Endothelial cell of umbilical vein (primary cell): ENCODE results near the gene CLEC20A. TPM values are rescaled to one million over a fixed set of nuclear protein-coding genes. Genes with fewer than 3 reads are reported as not detected.

Experiments used
- BruUV-seq: library from RNA; stranded (reverse); fragments of 400-500 nt; replicated peaks from 2 replicates; lab custom pipeline; 2021; lab: Mats Ljungman, UMichigan
- CTCF ChIA-PET: fragments of 300-600, 350-600 bp; sonication (Branson Sonifier 250); formaldehyde crosslinking; loops from one replicate; lab custom pipeline; 2021; ENCODE audit warnings: antibody characterized with exemption, inconsistent platforms; lab: Charles Lee
- POLR2A ChIA-PET: fragments of 300-600, 350-600 bp; sonication (Branson Sonifier 250); formaldehyde crosslinking; loops from one replicate; lab custom pipeline; 2021; ENCODE audit warnings: antibody characterized with exemption, inconsistent platforms; lab: Charles Lee
- DNase-seq: peaks from one replicate; pipeline ENCODE4 v3.0.0-alpha.2; 2011; ENCODE audit warnings: low read depth, low spot score
- FAIRE-seq: peaks from 2 replicates; lab custom pipeline; 2011; peaks lifted over from hg19 to GRCh38; lab: Jason Lieb, UNC
- H2AFZ ChIP-seq: 2 replicates; pipeline ENCODE4 v1.6.0; 2012; ENCODE audit warnings: low read depth, low read length, control low read depth, inconsistent platforms
- H3K27ac ChIP-seq: 2 replicates; pipeline ENCODE4 v1.5.1; 2011; ENCODE audit warnings: low read depth, mild to moderate bottlenecking, control low read depth, low read length, moderate library complexity; ENCODE audit not compliant: insufficient read depth
- H3K27me3 ChIP-seq, 2 experiments: 2 replicates each; pipeline versions ENCODE4 v1.6.0 to v1.6.1; 2011; ENCODE audit warnings: low read length in 2 of 2, mixed read lengths in 1 of 2; ENCODE audit not compliant: control insufficient read depth in 2 of 2, insufficient read depth in 2 of 2
- H3K36me3 ChIP-seq, 2 experiments: 2 replicates in 1 of 2; 3 replicates in 1 of 2; pipeline ENCODE4 v1.5.1; 2011; ENCODE audit warnings: low read length in 2 of 2, mild to moderate bottlenecking in 1 of 2, moderate library complexity in 1 of 2; ENCODE audit not compliant: control insufficient read depth in 2 of 2, insufficient read depth in 2 of 2; ENCODE audit errors: extremely low read depth in 1 of 2
- H3K4me1 ChIP-seq: 3 replicates; pipeline ENCODE4 v1.5.1; 2011; ENCODE audit warnings: mild to moderate bottlenecking, low read length; ENCODE audit not compliant: control insufficient read depth, insufficient read depth; ENCODE audit errors: extremely low read depth
- H3K4me2 ChIP-seq: 2 replicates; pipeline ENCODE4 v1.6.1; 2011; ENCODE audit warnings: low read length, control low read depth, mixed read lengths; ENCODE audit not compliant: insufficient read depth
- H3K4me3 ChIP-seq, 3 experiments: fragments of 200-600 bp in 1 of 3; sonication (generic), shearing (Covaris generic) in 1 of 3; replicated peaks in 1 of 3; 2 replicates each; pipeline ENCODE4 v1.5.1; 2011 to 2016; ENCODE audit warnings: control low read depth in 3 of 3, low read length in 3 of 3, mild to moderate bottlenecking in 2 of 3, inconsistent platforms in 1 of 3, low read depth in 1 of 3, moderate library complexity in 1 of 3; ENCODE audit not compliant: insufficient read depth in 1 of 3
- H3K79me2 ChIP-seq: 2 replicates; pipeline ENCODE4 v1.6.0; 2012; ENCODE audit warnings: low read length, inconsistent platforms; ENCODE audit not compliant: control insufficient read depth, insufficient read depth
- H3K9ac ChIP-seq: replicated peaks from 2 replicates; pipeline ENCODE3; 2011; ENCODE audit warnings: low read length, control low read depth; ENCODE audit not compliant: insufficient read depth; ENCODE audit errors: extremely low read depth
- H3K9me1 ChIP-seq: replicated peaks from 3 replicates; pipeline ENCODE4 v1.6.0; 2011; ENCODE audit warnings: mild to moderate bottlenecking, low read length; ENCODE audit not compliant: control insufficient read depth, insufficient read depth; ENCODE audit errors: extremely low read depth
- H3K9me3 ChIP-seq: replicated peaks from 2 replicates; pipeline ENCODE4 v1.5.1; 2012; ENCODE audit warnings: low read length, inconsistent platforms; ENCODE audit not compliant: control insufficient read depth, insufficient read depth
- H4K20me1 ChIP-seq: replicated peaks from 2 replicates; pipeline ENCODE3; 2011; ENCODE audit warnings: mild to moderate bottlenecking, low read length; ENCODE audit not compliant: control insufficient read depth, insufficient read depth; ENCODE audit errors: extremely low read depth
- CTCF ChIP-seq, 2 donors: IDR thresholded peaks; 1 replicate in 1 of 2; 2 replicates in 1 of 2; pipeline ENCODE4 v1.5.1; 2011; ENCODE audit warnings: low read length in 2 of 2, mild to moderate bottlenecking in 2 of 2, moderate library complexity in 2 of 2, control low read depth in 1 of 2, inconsistent platforms in 1 of 2, low read depth in 1 of 2; ENCODE audit not compliant: insufficient read depth in 1 of 2; ENCODE audit errors: extremely low read depth in 1 of 2
- EZH2 ChIP-seq: IDR thresholded peaks from 2 replicates; pipeline ENCODE4 v1.6.1; 2012; ENCODE audit warnings: borderline replicate concordance, low read depth, mild to moderate bottlenecking, moderate library complexity, low read length, inconsistent platforms; ENCODE audit not compliant: severe bottlenecking
- FOS ChIP-seq: IDR thresholded peaks from 2 replicates; pipeline ENCODE4 v1.6.1; 2011; ENCODE audit warnings: mild to moderate bottlenecking, low read length, moderate library complexity, borderline replicate concordance; ENCODE audit not compliant: insufficient read depth
- GATA2 ChIP-seq: IDR thresholded peaks from 2 replicates; pipeline ENCODE4 v1.7.0; 2011; ENCODE audit warnings: low read depth, mild to moderate bottlenecking, moderate library complexity, mixed read lengths, low read length; ENCODE audit not compliant: insufficient read length, insufficient read depth
- JUN ChIP-seq: IDR thresholded peaks from 2 replicates; pipeline ENCODE4 v1.6.1; 2011; ENCODE audit warnings: borderline replicate concordance, low read depth; ENCODE audit not compliant: insufficient read length, insufficient read depth
- MAX ChIP-seq: IDR thresholded peaks from 2 replicates; pipeline ENCODE4 v1.6.1; 2011; ENCODE audit not compliant: insufficient read depth, insufficient read length
- POLR2A ChIP-seq: IDR thresholded peaks from 2 replicates; pipeline ENCODE4 v1.6.1; 2012; ENCODE audit warnings: low read depth, mild to moderate bottlenecking, control low read depth, low read length
- POLR2AphosphoS5 ChIP-seq: IDR thresholded peaks from 2 replicates; pipeline ENCODE4 v1.6.1; 2012; ENCODE audit warnings: low read depth, mild to moderate bottlenecking, control low read depth, low read length, moderate library complexity; ENCODE audit not compliant: insufficient read depth
- dilution Hi-C: fragments of 300-500 bp; cut with MboI; formaldehyde crosslinking; loops from one replicate; pipeline ENCODE4 v1.15.0; 2019; ENCODE audit warnings: low sequenced_read_pairs; ENCODE audit not compliant: extremely low pct_ligation_motif_present
- intact Hi-C: fragments of 100-400 bp; cut with micrococcal nuclease; formaldehyde crosslinking; loops from one replicate; pipeline ENCODE4 v1.10.0; 2022
- polyA plus RNA-seq, 4 experiments: library from polyadenylated mRNA; depleted of rRNA in 3 of 4; stranded (reverse) in 3 of 4; unstranded in 1 of 4; fragments of >200 nt; gene quantifications; 2 replicates each; pipeline versions ENCODE4 v1.2.1 to v1.2.3, GENCODE V29; 2011 to 2012; ENCODE audit warnings: missing spikeins in 1 of 4
- total RNA-seq: library from RNA; stranded (reverse); gene quantifications from 2 replicates; pipeline ENCODE4 v1.2.3, GENCODE V29; 2021

CLEC20A gene
- total and polyA plus RNA-seq, 2 donors (not counting 3 experiments of a cell fraction or from before 2014, with no cell fraction given): not detected

GRCh38 chr1:178497903-178498478, 1.2 kb upstream of the CLEC20A start:
- Histone ChIP-seq H3K36me3 (no peaks in the 10 kb centered on the region), H3K4me1 (no peaks in the 10 kb centered on the region), H3K9ac (no peak overlapping the region), H3K9me3 (no peaks in the 10 kb centered on the region), H3K79me2 (no peaks in the 10 kb centered on the region), H3K27ac (no peak overlapping the region), H2AFZ (no peak overlapping the region), H4K20me1 (no peaks in the 10 kb centered on the region), H3K4me3 (no peak overlapping the region), H3K27me3 (no peaks in the 10 kb centered on the region), H3K9me1 (no peaks in the 10 kb centered on the region), H3K4me2 (no peak overlapping the region)
- POLR2A ChIA-PET: no interaction called here
- no peak for DNase-seq
- intact Hi-C loops (no loop called here), dilution Hi-C loops (no loop called here)
- CTCF ChIA-PET: interaction anchor here (9.0 to 10.5 kb wide), 2 partner anchors 187 to 200 kb away, joined by 97 to 240 read pairs; no protein-coding TSS in a partner anchor
- FAIRE-seq: no peak
- no TSS peak for BruUV-seq
- no peak for TF ChIP-seq GATA2
- no peak for TF ChIP-seq JUN
- TF ChIP-seq EZH2: no peak
- TF ChIP-seq POLR2A: no peak
- no peak for TF ChIP-seq CTCF (IDR thresholded peaks at IDR 0.05; ENCODE audit: extremely low read depth in 1 of 2, insufficient read depth in 1 of 2, low read depth in 1 of 2, low read length in 2 of 2)
- TF ChIP-seq MAX: no peak
- no peak for TF ChIP-seq FOS
- TF ChIP-seq POLR2AphosphoS5: no peak
